Gastrocnemius medialis (tissue), 4 donors: ENCODE results near the gene PHLDA2.

Experiments
- CTCF ChIP-seq, 5 experiments: fragments of 450-650 bp in 3 of 5; fragments of 200-600 bp in 2 of 5; sonication (generic) in 2 of 5; IDR thresholded peaks in 4 of 5; conservative IDR thresholded peaks in 1 of 5; 1 replicate in 4 of 5; 2 replicates in 1 of 5; pipeline ENCODE4 v1.5.1; 2016 to 2019; ENCODE audit warnings: antibody characterized with exemption in 5 of 5, mild to moderate bottlenecking in 3 of 5, moderate library complexity in 3 of 5
- POLR2A ChIP-seq, 2 donors: fragments of 450-650 bp; IDR thresholded peaks; one replicate each; pipeline ENCODE4 v1.6.1; 2017; ENCODE audit warnings: antibody characterized with exemption in 2 of 2, mild to moderate bottlenecking in 2 of 2, moderate library complexity in 2 of 2

GRCh38 chr11:2934021-2934550 lies 4.9 kb upstream of the PHLDA2 start:
- no peak for TF ChIP-seq CTCF (IDR thresholded peaks at IDR 0.05 in 4 of 5, conservative IDR thresholded peaks at IDR 0.05 in 1 of 5)
- no peak for TF ChIP-seq POLR2A (IDR thresholded peaks at IDR 0.05)
